CD4-positive, alpha-beta T cell treated with Interleukin-1 beta for 1 hour (primary cell): Measurements from ENCODE around the gene PLCZ1.
"Not testable (repeated sequence)": the region's sequence is repeated elsewhere in the genome, so short reads cannot be mapped to it uniquely, and the experiment has no call there.

Source experiments
- DNase-seq, 2 donors: peaks; one replicate each; pipeline ENCODE4 v3.0.0-alpha.2; 2020 to 2022

PLCZ1 gene

DNA sequence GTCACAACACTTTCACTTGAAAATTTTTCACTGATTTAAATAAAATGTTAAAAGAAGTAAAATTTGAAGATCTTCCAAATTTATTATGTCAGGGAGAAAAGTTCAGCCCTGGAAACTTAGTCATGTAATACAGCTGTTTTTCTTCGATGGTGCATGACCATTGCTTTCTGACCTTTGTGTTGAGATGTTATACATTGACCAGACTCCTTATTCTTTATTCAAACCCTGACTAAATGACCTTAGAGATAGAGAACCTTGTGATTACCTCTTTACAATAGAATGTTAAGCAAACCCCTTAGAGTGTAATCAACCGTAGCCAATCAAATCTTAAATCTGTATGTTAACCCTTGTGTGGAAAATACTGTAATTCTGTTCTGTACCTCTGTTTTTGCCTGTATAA is 34.5 kb downstream of the PLCZ1 start:
- no peak for DNase-seq

DNA sequence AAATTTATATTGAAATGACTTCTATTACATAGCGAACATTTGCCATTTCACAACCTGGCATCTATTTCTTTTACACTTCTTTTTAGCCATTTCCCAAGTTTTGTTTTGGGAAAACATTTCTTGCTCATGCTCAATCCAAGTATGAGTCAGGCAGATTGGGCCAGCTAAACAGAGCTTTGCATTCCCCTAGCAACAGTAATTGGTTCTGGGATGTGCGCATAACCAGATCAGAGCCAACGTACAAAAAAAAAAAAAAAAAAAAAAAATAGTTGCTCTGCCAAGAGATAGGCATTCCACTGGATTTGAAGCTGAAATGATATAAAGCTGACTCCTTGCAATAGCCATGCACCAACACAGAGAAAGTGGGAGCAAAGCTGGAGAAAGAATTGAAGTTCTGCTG is 37.5 kb downstream of the PLCZ1 start:
- DNase-seq: no peak

DNA sequence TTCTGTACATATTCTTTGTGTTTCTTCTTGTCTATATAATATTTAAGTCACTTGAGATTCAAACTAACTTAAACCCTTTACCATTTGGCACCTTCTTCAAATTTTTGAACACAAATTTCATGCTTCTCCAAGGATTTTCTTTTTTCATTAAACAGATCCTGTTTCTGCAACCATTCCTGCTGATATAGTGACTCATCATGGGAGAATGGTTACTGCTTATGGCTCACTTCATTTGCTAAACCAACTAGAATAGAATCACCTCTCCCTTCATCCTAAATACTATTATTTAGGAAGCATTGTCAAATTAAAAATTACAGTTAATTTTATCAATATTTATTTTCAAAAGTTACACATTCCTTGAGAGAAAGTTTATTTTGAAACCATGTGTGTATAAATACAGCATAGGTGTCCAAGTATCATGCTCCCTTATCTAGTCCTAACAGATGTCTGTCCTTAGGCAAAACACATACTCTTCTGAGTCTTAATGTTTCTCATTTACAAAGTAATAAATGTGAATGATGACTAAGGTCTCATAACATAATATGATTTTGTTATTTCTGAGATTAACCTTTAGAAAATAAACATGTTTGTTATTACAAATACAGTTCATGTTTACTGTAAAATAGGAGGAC is 40.7 kb downstream of the PLCZ1 start:
- DNase-seq: no peak

DNA sequence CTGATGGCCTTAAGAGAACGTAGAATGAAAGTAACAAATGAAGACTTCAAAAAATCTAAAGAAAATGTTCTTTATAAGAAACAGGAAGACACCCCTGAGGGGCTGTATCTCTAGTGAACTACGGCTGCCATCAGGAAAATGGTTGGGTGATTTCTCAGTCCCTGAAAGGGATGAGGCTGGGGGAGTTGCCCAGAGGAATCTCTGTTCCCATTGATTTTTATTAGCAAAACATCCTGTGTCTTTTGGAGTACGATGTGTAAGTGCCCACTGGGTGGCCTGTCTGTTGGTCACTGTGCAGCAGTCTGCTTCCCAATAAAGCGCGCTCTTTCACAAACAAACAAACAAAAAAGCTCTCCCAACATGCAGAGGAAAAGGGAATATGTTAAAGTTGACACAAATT is 43.8 kb downstream of the PLCZ1 start:
- DNase-seq: not testable (repeated sequence)

DNA sequence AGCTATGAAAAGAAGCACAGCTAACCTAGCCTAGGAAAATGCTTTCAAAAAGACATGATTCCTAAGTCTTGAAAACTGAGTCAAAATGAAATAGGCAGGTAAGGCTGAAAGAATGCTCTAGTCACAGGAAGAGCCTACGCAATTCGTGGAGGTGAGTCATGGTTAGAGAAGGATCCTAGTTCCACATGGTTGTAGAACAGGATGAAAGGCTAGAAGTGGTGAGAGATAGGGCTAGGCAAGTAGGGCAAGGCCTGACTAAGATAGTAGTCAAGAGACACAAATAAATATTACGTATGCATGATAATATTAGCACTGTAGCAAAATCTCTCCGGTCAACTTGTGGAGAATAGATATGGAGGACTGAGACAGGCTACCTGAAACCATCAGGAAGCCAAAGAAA is 47.2 kb downstream of the PLCZ1 start:
- no peak for DNase-seq

DNA sequence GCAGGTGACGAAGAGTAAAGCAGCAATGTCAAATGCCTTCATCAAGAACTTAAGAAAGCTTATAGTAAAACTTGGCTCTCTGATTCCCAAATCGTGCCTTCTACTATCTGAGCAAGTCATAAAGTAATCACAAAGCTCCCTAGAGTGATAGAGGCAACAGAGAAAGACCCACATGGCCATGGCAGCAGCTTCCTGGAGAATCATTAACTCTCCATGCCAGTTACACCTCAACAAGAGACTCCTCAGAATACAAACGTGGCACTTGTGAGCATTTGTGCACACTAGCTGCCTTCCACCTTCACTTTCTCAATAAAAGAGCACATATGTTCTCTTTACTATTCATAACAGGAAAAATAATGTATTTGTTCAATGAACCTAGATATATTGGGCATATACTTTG is 48.0 kb downstream of the PLCZ1 start:
- no peak for DNase-seq

DNA sequence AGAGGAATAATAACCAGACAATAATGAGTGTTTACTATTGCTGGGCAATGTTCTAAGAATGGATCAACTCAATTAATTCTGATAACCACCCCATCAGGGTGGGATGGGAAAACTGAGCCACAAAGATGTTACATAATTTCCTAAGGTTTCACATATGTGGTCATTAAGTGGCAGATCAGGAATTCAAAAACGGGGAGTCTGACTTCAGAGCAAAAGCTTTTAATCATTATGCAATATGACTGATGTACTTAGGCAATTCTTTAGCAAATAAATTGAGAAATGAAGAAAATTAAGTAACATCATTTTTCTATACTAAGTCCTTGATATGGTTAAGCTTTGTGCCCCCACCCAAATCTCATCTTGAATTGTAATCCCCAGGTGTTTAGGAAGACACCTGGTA is 53.4 kb downstream of the PLCZ1 start:
- DNase-seq: no peak

DNA sequence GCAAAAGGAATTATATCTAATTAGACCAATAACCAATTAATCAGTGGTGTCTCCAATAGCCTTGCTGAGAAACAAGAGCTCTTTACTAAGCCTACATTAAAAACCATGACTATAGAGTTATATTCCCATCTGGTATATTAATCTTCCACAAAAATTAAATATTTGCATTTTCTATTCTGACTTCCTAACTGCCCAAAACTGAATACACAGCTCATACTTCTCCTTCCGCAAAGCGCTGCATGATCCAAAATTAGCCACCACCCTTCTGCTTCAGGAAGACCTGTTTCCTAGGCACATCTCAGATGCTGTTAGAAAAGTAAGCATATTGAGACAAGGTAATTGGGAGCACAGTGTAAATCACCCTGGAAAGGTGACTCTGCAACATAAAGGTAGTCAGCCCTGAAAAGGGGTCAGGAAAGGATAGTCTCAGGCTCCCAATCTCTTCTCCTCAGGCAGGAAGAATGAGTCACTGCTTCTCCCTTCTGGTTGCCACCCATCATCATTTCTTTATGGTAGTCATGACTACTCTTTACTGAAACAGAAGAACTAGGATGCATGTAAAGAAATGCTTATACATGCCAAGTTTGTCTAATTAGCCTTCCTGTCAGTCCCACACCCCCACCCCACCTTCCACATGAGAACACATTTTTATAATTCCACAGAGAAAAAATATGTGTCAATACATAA is 54.3 kb downstream of the PLCZ1 start:
- no peak for DNase-seq

DNA sequence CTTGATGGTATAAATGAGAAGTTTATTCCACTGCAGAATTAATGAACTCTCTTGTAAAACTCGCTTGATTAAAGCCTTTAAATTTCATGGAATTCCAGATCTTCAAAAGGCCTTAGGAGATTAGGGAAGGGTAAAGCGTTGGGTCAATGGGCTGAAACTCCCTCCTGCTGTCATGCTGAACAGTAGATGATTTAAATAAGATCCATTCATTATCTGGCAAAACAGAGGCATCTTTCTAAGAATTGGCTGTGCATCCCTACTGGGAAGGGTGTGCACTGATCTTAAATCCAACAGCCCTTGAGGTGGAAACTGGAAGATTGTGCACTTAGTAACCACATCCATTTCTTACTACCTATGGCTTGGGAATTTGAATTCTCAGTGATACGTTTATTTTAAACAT is 56.0 kb downstream of the PLCZ1 start:
- DNase-seq: no peak

DNA sequence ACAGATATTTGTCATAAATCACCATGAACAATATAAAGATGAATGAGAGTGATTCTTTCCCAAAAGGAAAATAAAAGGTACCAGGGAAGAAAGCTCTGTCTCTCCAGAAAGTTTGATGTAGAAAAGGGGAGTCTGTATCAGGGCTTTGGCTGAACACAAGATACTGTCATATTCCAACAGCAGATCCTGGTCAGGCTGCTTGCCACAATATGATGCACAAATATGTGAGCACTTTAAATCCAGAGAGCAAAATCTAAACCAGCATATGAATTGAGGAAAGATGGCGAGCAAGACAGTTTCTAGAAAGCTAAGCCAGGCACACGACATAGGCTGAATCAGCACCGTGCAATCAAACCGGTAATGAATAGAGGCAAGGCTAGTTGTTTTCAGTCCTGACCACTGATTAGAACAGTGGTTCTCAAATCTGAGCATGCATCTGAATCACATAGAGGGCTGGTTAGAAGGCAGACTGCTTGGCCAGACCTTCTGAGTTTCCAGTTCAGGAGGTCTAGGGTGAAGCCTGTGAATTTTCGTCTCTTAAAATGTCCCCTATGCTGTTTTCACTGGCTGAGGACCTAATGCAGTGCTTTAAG is 60.7 kb downstream of the PLCZ1 start:
- DNase-seq: no peak

DNA sequence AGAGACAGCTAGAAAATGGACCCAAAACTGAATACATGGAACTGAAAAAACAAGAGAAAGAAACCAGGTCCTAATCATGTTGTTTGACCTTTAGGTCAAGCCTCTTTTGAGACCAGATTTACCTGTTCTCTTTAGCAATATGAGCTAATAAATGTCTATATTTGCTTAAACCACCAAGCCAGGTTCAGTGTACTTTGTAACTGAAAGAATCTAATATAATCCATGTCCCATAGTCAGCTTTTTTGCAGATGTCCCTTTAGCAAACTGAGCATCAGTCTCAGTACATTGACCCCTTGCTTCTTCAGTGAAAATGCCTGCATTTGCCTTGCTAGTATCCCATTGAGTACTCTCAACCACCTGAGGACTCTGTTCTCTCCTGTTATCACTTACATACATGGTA is 61.7 kb downstream of the PLCZ1 start:
- DNase-seq: no peak

DNA sequence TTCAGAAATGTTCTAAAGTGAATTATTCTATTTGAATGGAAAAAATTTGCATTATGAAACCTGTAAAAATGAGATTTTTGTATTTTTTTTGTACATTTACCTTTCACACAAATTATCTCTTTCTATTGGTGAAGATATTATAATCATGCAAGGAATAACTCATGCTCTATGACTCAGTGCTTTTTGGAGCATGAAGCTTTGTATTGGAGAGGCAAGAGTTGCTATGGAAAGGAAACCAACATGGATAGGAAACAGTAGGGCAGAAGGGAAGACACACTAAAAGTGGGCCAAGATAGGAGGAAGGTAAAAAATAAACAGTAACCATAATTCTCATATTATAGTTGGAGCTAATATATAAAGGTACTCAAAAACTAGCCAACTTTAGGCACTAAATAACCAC is 79.0 kb downstream of the PLCZ1 start:
- DNase-seq: no peak

DNA sequence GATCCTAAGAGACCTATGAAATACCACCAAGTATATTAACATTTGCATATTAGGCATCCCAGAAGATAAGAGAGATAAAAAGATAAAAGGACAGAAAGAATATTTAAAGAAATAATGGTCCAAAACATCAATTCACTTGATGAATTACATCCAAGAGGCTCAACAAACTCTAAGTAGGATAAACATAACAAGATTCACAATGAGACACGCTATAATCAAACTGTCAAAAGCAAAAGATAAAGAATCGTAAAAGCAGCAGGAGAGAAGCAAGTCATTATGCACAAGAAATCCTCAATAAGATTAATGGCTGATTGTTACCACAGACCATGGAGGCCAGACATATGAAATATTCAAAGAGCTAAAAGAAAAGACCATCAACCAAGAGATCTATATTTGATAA is 79.6 kb downstream of the PLCZ1 start:
- DNase-seq: no peak

DNA sequence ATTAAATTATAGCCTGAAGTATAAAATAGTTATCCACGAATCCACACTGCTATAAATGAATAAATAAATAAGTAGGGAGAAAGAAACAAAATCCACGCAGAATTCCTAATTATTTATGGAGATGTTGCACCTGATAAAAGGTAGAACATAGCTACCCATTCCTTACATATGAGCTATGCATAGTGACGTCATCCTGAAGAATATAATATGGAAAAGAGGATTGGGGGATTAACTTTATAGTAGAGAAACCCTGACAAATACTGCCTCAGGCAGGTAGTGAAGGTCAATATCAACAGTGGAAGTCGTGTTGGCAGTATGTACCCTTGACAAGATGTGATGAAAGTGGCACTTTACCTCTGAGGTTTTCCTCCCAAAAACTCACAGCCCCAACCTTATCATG is 82.5 kb downstream of the PLCZ1 start:
- DNase-seq: no peak

DNA sequence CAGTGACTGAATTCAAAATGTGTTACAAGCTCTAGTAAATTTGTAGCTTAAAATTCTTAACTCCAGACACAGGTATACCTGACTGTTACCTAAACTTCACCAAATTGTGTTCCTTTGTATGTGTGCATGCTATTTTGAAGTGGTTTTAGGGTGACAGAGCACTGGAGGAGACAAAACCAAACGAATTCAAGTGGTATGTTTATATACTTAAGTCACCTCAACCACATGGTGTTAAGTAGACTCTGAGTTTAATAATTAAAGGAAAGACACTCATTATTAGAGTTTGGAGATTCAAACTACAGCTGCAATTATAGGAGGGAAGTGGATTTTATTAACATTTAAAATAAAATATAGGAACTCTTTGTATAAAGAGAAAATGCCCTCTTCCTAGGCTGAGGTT is 84.3 kb downstream of the PLCZ1 start:
- no peak for DNase-seq

DNA sequence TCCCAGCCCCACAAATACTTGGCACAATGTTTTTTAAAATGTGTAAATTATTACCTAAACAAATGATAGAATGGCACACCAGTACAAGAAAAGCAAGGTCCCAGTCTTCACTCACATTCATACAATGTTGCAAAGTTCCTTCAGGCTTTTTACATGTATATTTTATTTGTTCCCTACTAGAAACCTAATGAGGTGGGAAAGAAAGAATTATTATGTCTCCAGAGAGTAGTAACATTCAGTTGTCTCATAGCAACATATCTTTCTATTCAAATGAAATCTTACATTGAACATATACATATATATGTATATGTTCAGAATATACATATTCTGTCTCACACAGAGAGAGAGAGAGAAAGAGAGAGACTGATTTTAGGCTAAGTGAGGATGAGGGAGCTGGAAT is 85.2 kb downstream of the PLCZ1 start:
- no peak for DNase-seq

DNA sequence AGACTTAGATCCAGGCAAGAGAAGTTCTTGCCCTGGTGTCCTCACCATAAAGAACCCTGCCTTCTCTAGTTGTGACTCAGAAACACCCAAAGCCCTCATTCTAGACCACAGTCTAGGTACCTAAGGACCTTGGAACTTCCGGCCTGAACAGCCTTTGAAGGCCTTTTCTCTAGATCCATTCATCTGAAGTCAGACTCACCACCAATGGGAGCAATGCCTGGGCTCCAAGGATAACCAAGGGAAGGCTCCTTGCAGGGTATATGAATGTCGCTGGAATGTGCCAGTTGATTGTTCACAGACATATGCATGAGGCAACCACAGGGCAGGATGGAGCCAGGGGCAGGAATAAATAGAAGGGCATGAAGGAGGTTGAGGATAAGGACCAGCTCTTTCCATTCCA is 86.3 kb downstream of the PLCZ1 start:
- no peak for DNase-seq

DNA sequence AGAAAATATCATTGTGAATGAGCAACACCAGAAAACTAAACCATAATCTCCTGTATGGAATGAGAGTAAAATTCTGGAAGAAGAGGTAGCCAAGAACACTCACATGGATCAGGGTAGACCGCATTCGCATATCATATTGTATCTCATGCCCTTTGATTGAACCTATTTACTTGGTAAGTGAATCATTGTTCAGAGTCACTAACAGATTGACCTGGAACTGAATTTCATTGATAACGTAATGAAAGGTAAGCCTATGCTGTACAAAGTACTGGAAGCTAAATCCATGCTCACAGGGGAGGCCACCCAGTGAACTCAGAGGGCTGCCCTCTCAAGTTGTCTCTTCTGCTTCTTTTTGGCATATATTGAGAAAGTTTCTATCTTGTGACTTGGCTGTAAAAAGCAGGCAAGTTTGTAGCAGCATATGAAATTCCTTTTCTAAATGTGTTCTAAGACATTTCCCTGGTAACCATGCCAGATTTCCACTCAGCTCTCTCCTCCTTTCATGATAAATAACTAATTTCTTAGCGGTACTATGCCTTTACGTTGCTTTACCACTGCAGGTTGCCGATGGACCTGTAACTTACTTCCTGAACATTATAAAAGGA is 91.4 kb downstream of the PLCZ1 start:
- no peak for DNase-seq

DNA sequence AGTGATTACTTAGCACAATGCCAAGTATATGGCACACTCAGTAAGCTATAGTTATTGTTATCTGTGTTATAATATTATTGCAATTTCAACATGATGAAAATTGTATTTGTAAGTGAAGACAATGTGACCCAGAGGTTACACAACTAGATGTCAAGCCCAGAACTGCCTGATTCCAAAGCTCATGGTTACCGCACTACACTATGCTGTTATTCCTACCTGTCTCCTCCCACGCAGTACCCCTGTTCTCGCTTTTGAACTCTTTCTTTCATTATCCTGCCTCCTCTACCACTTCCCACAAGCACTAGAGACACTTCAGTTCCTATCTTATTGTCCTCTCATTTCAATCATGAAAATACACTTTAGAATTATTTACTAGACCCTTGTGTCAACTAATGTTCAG is 93.2 kb downstream of the PLCZ1 start:
- no peak for DNase-seq

DNA sequence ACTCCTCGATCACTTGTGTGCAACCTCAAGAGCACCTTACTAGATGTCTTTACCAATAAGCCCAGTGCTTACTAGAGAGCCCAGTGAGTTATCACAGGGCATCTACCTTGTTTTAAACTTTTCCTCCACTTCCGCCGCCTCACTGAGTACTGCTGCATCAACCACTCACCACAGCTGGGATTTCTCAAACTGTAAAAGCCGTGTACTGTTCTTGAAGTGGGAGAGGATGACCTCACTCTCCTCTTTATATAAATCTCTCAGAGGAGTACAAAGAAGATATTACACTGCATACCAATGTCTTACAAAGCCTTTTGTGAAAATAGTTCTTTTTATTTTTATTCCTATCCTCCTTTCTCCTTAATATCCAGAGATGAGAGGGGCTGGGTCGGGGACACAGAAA is 94.1 kb downstream of the PLCZ1 start:
- DNase-seq: no peak

DNA sequence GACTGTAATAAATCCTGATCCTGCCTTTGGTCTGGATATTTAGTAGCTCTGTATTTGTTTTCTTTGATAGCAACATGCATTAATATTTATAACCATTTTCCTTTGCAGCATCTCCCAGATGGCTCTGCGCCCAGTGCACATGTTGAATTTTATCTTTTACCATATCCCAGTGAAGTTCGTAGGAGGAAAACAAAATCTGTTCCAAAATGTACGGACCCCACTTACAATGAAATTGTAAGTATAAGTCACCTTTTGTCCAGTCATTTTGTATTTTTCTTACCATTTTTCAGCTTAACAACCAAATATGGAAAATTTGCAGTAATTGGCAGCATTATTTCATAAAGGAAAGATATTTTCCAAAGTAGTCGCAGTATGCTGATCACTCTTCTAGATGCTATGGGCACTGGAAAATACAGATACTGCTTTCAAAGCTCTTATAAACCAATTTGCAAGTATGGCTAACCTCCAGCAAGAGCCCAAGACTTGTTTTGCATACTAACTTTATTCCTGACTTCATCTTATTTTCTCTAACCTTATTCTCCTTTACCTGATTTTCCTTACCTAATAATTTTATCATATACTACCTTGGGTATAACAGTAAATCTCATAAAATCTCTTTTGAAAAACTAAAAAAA is 97.4 kb downstream of the PLCZ1 start:
- no peak for DNase-seq

DNA sequence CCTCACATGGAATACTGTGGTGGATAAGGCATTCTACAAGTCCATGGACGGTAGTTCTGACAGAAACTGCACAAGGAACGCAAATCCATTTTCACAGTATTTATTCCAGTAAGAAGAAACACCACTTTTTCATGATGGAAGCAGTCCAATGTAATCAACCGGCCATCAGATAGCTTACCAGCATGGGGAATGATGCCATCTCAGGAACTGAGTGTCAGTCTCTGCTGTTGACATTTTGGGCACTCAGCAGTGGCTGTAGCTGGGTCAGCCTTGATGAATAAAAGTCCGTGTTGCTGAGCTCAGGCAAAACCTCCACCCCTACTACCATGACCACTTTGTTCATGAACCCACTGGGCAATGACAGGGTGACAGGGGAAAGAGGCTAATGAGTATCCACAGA is 103.4 kb downstream of the PLCZ1 start:
- no peak for DNase-seq
